ENCODE results near the gene MREG. TPM values are rescaled to one million over a fixed set of nuclear protein-coding genes. Genes with fewer than 3 reads are reported as not detected.

MREG gene
- total RNA-seq, 1 experiment from 2014 or later = 16.9 TPM

- intact Hi-C loops (cut with micrococcal nuclease) = no loop called here
- ChIA-PET RAD21 (ENCODE audit: low non-redundant PET in 1 of 2, low total read pairs in 2 of 2, uncharacterized antibody in 2 of 2, unreplicated experiment in 2 of 2) (no interaction called here), POLR2A (no interaction called here), CTCF (interaction anchor here (1.8 kb wide), 1 partner anchor 9 kb away, joined by 4 read pairs; no protein-coding TSS in a partner anchor)
- DNase-seq (ENCODE audit: low read depth, low spot score) = no peak
- H3K4me3 ChIP-seq (replicated peaks in 1 of 2; ENCODE audit: low read depth in 1 of 2, low read length in 2 of 2) = no peak overlapping the region
- no peaks in the 10 kb centered on the region for H4K20me1 ChIP-seq (ENCODE audit: insufficient read depth)
- no peaks in the 10 kb centered on the region for H3K9me2 ChIP-seq (ENCODE audit: insufficient read depth)
- no peaks in the 10 kb centered on the region for H3K27me3 ChIP-seq (ENCODE audit: insufficient read depth, low read length)
- no peak for TF ChIP-seq RAD21 (IDR thresholded peaks at IDR 0.05; ENCODE audit: low read depth)
- TF ChIP-seq, protein P1, sequence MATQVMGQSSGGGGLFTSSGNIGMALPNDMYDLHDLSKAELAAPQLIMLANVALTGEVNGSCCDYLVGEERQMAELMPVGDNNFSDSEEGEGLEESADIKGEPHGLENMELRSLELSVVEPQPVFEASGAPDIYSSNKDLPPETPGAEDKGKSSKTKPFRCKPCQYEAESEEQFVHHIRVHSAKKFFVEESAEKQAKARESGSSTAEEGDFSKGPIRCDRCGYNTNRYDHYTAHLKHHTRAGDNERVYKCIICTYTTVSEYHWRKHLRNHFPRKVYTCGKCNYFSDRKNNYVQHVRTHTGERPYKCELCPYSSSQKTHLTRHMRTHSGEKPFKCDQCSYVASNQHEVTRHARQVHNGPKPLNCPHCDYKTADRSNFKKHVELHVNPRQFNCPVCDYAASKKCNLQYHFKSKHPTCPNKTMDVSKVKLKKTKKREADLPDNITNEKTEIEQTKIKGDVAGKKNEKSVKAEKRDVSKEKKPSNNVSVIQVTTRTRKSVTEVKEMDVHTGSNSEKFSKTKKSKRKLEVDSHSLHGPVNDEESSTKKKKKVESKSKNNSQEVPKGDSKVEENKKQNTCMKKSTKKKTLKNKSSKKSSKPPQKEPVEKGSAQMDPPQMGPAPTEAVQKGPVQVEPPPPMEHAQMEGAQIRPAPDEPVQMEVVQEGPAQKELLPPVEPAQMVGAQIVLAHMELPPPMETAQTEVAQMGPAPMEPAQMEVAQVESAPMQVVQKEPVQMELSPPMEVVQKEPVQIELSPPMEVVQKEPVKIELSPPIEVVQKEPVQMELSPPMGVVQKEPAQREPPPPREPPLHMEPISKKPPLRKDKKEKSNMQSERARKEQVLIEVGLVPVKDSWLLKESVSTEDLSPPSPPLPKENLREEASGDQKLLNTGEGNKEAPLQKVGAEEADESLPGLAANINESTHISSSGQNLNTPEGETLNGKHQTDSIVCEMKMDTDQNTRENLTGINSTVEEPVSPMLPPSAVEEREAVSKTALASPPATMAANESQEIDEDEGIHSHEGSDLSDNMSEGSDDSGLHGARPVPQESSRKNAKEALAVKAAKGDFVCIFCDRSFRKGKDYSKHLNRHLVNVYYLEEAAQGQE (IDR thresholded peaks at IDR 0.05; ENCODE audit: low read depth) = no peak
- TF ChIP-seq CTCF (IDR thresholded peaks at IDR 0.05 in 2 of 3, conservative IDR thresholded peaks at IDR 0.05 in 1 of 3; ENCODE audit: borderline replicate concordance in 1 of 3, insufficient read depth in 1 of 3, low read depth in 2 of 3, low read length in 2 of 3) = no peak
- no peak for TF ChIP-seq POLR2AphosphoS5 (IDR thresholded peaks at IDR 0.05; ENCODE audit: low read depth, low read length)
- no peak for TF ChIP-seq ZFX (IDR thresholded peaks at IDR 0.05)
- no peak for TF ChIP-seq EZH2 (IDR thresholded peaks at IDR 0.05)
- no peak for TF ChIP-seq SP1 (IDR thresholded peaks at IDR 0.05; ENCODE audit: low read depth)
- no peak for TF ChIP-seq CBX3 (IDR thresholded peaks at IDR 0.05; ENCODE audit: low read depth)
- no peak for TF ChIP-seq CEBPB (IDR thresholded peaks at IDR 0.05; ENCODE audit: low read depth)
- TF ChIP-seq EGR1 (IDR thresholded peaks at IDR 0.05; ENCODE audit: low read depth) = no peak
- TF ChIP-seq EZH2phosphoT487 (IDR thresholded peaks at IDR 0.05; ENCODE audit: borderline replicate concordance) = no peak
- TF ChIP-seq ZNF274 (IDR thresholded peaks at IDR 0.05; ENCODE audit: low read depth, low read length) = no peak
- no peak for TF ChIP-seq POLR2A (IDR thresholded peaks at IDR 0.05; ENCODE audit: borderline replicate concordance, extremely low read depth, insufficient read depth, insufficient read length)
- TF ChIP-seq ATF3 (IDR thresholded peaks at IDR 0.05) = no peak
- no peak for TF ChIP-seq FOSL1 (IDR thresholded peaks at IDR 0.05; ENCODE audit: low read depth)
- TF ChIP-seq SIN3A (IDR thresholded peaks at IDR 0.05; ENCODE audit: low read depth) = no peak
- no peak overlapping the region for H2AFZ ChIP-seq (ENCODE audit: low read depth, low read length, poor library complexity, severe bottlenecking)
- no TSS peak for BruUV-seq (replicated peaks)
- H3K9me3 ChIP-seq (ENCODE audit: control insufficient read depth in 1 of 2, insufficient read depth in 1 of 2, low read depth in 1 of 2, low read length in 2 of 2) = no peaks in the 10 kb centered on the region
- no peak overlapping the region for H3K4me2 ChIP-seq (ENCODE audit: low read length)
- H3K27ac ChIP-seq (ENCODE audit: low read depth, low read length) = no peak overlapping the region
- H3K79me2 ChIP-seq (ENCODE audit: insufficient read depth, low read length) = no peaks in the 10 kb centered on the region
- H3K4me1 ChIP-seq (ENCODE audit: control insufficient read depth in 1 of 2, insufficient read depth in 2 of 2, low read length in 2 of 2) = no peaks in the 10 kb centered on the region
- no peak for ATAC-seq
- no peak overlapping the region for H3K9ac ChIP-seq (ENCODE audit: low read length)
- H3K36me3 ChIP-seq (ENCODE audit: control insufficient read depth in 1 of 2, insufficient read depth in 2 of 2, low read length in 2 of 2) = peaks cover 0 to 2% of the 10 kb centered on the region in 2 experiments; a peak in 1 of 4 replicates
These were observed 28.1 kb upstream of the MREG start for GRCh38 chr2:216041438-216041837.

All from HCT116 (cell line).